Ramos (cell line): ENCODE measurements around the gene ILDR2.

ENCODE experiments used
- in situ Hi-C: fragments of 300-500 bp; cut with MboI; formaldehyde crosslinking; loops from one replicate; pipeline ENCODE4 v1.14.3; 2022; ENCODE audit warnings: low sequenced_read_pairs; ENCODE audit not compliant: unreplicated experiment

ILDR2 gene

DNA sequence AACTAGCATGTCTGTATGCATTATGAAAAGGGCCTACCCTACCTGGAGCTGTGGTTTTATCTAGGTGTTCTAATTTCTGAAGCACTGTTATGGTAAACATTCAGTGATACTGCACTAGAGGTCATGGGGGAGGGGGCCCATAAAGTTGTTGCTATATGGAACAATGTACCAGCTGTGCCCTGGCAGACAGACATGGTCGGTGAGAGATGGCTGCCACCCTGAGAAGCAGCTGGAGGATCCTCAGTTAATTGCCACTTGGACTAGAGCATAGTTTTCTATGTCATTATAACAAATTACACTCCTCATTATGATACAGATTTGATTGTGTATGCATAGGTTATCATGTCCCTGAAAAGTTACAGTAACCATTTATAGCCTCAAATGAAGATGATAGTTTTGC is 45.4 kb downstream of the ILDR2 start:
- in situ Hi-C loops: no loop called here

DNA sequence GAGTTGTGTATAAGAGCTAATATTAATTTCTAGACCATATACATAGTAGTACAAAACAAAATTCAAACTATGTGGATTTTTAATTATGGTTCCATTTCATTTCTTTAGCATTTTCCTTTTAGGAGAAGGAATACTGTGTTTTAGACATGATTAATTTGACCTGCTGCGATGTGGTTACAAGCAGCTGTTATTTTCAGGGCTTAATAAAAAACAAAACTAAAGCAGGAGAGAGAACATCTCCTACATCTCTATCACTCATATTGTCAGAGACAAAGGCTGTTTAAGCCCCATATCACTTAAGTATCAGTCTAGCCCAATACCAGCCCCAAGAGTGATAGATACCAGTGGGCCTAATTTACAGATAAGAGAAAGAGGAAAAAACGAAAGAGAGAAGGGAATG is 47.6 kb downstream of the ILDR2 start:
- in situ Hi-C loops: no loop called here

- in situ Hi-C loops: no loop called here
Observed at GRCh38 chr1:166925810-166926478, 49.4 kb downstream of the ILDR2 start.

DNA sequence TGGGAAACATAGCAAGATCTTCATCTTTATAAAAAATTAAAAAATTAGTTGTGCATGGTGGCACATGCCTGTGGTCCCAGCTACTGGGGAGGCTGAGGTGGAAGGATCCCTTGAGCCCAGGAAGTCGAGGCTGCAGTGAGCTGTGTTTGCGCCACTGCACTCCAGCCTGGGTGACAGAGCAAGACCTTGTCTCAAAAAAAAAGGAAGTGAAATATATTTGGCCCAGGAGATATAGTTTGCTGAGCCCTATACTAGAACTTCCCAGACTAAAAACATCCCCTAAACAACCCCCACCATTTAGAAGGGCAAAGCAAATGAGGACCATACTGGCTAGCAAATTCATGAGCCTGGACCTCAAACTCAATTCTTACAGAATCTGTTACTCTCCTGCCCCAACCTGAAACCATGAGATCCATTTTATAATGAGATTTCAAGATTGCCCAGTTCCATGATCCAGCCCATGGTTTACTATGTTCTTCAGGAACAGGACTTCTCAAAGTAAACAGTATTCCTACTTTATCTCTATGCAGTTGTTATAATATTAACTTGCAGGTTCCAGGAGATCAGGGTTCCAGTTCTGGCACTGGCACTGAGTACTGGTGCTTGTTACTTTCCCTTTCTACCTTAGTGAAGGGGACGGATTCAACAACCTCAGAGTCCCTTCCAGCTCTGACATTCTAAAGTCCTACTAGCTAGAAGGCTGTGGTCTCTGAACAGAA is 50.4 kb downstream of the ILDR2 start:
- in situ Hi-C loops: loop anchor here (25.0 kb wide), 2 partner anchors 512 to 612 kb away; no protein-coding TSS in a partner anchor

GRCh38 chr1:166920561-166921475 is 54.5 kb downstream of the ILDR2 start:
- in situ Hi-C loops: loop anchor here (25.0 kb wide), 2 partner anchors 516 to 616 kb away; no protein-coding TSS in a partner anchor

GRCh38 chr1:166918956-166919316 is 56.4 kb downstream of the ILDR2 start:
- in situ Hi-C loops: loop anchor here (25.0 kb wide), 2 partner anchors 518 to 618 kb away; no protein-coding TSS in a partner anchor

- in situ Hi-C loops: loop anchor here (25.0 kb wide), 2 partner anchors 519 to 619 kb away; no protein-coding TSS in a partner anchor
Observed at GRCh38 chr1:166918088-166918955, 57.0 kb downstream of the ILDR2 start.

DNA sequence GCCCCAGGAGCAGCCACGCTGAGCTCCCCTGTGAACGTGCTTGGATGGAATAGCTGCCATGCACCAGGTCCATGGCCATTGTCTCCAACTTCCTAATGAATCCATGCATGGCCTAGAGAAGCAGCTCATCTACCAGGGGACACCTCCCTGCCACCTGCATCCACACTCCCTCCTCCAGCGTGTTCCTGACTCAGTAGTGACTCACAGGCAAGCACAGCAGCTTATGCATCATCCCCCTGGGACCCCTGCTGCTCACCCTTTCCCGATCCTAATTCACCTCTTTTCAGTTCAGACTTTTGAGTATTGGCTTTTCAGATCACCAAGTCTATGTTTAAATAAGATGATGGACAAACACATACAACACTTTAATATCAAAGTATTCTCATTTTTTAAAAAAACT is 59.4 kb downstream of the ILDR2 start:
- in situ Hi-C loops: loop anchor here (25.0 kb wide), 2 partner anchors 521 to 621 kb away; no protein-coding TSS in a partner anchor

DNA sequence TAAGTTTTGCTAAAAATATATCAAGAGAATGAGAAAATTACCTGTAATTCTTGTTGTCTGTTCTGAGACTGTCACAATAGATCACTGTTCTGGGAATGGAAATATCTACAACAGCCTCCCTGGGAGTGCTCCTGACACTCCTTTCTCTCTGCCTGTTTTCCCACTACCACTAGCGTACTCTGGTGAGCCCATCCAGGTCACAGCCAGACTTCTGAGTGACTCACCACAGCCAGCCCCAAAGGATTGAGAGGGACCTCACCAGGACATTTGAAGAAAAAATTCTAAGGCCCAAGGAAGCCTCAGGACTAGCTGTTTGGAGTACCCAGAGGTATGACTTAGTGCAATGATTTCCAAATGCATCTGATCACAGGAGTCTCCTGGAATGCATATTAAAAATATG is 60.3 kb downstream of the ILDR2 start:
- in situ Hi-C loops: loop anchor here (25.0 kb wide), 2 partner anchors 522 to 622 kb away; no protein-coding TSS in a partner anchor

DNA sequence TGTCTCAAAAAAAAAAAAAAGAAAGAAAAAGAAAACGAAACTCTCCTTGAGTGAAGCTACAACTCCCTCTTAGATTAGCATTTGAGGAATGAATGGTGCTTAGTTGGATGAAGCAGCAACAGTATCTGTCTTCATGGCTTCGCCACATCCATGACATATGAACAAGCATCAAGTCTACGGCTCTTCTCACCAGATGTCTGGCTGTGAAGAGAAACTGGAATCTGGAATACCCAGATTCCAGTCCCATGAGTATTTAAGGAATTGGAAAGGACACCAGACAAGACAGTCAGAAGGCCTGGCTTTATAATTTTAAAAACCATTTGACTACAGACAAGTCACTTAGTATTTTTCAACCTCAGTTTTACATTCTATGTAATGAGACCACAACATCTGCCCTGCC is 61.2 kb downstream of the ILDR2 start:
- in situ Hi-C loops: loop anchor here (25.0 kb wide), 2 partner anchors 523 to 623 kb away; no protein-coding TSS in a partner anchor

- in situ Hi-C loops: loop anchor here (25.0 kb wide), 2 partner anchors 526 to 626 kb away; no protein-coding TSS in a partner anchor
Observed at GRCh38 chr1:166911624-166912023, 63.7 kb downstream of the ILDR2 start.

- in situ Hi-C loops: loop anchor here (25.0 kb wide), 2 partner anchors 527 to 627 kb away; no protein-coding TSS in a partner anchor
Observed at GRCh38 chr1:166910396-166910994, 64.8 kb downstream of the ILDR2 start.

DNA sequence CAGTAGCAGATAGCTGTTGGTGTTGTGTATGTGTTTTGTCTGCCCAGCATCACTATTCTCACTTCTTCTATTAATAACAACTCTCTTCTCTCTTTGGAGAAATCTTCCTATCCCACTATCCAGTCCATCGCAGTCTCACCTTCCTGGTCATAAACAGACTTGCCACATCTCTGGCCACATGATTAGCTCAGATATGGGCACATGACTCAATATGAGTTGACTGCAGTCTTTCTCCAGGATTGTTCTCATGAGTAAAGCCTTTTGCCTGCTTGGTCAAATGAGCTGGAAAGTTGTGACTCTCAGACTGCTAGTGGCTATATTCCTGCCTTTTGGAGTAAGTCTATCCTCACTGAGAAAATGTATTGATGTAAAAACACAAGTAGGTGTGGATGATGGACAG is 66.4 kb downstream of the ILDR2 start:
- in situ Hi-C loops: loop anchor here (5.0 to 25.0 kb wide), 3 partner anchors 148 to 628 kb away; no protein-coding TSS in a partner anchor

GRCh38 chr1:166907763-166908162 is 67.6 kb downstream of the ILDR2 start:
- in situ Hi-C loops: loop anchor here (5.0 to 25.0 kb wide), 3 partner anchors 150 to 630 kb away; no protein-coding TSS in a partner anchor

DNA sequence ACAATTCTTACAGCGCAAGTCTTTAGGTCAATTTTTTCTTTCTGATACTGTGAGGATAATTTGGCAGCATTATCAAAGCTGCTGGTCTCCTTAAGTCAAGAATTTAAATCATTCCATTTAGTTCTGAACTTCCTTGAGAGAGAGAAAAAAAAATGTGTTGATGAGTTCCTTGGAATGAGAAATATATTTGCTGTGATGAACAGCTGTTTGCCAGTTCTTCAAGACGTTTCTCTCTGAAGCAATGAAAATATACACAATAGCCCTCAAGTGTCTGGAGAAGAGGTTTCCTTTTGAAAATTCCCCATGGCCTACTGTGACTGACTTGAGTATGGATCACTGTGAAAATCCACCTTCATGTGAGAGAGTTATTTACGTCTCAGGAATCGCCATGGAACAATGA is 68.3 kb downstream of the ILDR2 start:
- in situ Hi-C loops: loop anchor here (5.0 to 25.0 kb wide), 3 partner anchors 150 to 630 kb away; no protein-coding TSS in a partner anchor

- in situ Hi-C loops: loop anchor here (5.0 to 25.0 kb wide), 3 partner anchors 151 to 631 kb away; no protein-coding TSS in a partner anchor
Observed at GRCh38 chr1:166906647-166907046, 68.7 kb downstream of the ILDR2 start.

DNA sequence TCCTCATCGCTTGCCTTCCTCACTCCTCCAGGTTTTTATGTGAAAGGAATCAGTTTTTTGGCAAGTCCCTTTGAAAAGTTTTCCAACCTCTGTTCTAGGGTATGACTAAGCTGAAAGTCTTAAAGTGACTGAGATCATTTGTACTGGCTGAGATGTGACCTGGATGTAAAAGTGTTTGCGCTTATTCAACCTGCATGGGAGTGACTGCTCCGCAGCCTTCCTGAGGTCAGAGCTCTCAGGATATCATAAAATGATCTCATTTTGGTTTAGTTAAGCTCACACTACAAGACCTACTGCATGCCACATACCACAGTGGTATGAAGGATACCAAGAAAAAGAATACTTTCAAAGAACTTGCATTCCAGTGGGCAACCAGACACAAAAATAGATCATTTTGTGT is 69.4 kb downstream of the ILDR2 start:
- in situ Hi-C loops: loop anchor here (5.0 to 25.0 kb wide), 3 partner anchors 151 to 631 kb away; no protein-coding TSS in a partner anchor

DNA sequence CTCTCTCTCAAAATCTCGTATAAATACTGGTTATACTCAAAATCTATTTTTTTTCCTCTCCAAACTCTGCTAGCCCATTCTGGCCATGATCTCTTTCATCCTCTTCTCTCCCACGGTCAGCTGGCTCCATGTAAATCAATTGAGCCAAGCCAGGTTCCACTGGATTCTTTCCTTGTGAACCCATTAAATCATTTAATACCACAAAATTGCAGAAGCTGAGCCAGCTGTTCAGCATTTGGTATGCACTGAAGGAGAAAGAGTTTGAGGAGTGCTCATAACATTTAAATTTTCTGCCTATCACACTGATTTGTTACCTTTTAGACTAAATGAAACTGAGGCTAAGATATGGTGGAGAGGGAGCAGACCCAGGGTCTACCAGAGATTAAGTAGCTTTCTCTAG is 70.2 kb downstream of the ILDR2 start:
- in situ Hi-C loops: loop anchor here (5.0 to 25.0 kb wide), 3 partner anchors 152 to 632 kb away; no protein-coding TSS in a partner anchor
